Rectal smooth muscle tissue (tissue), 1 donor: ENCODE measurements around the gene ARHGAP11B.
"Not testable (repeated sequence)": the region's sequence is repeated elsewhere in the genome, so short reads cannot be mapped to it uniquely, and the experiment has no call there.

Experiments
- H3K27ac ChIP-seq: one replicate; pipeline ENCODE4 v1.7.0; 2013; ENCODE audit warnings: low read depth, low read length, inconsistent platforms
- H3K27me3 ChIP-seq: one replicate; pipeline ENCODE4 v1.7.0; 2013; ENCODE audit warnings: low read length; ENCODE audit not compliant: control insufficient read depth, insufficient read depth
- H3K36me3 ChIP-seq: one replicate; pipeline ENCODE4 v1.7.0; 2013; ENCODE audit warnings: low read length; ENCODE audit not compliant: control insufficient read depth, insufficient read depth
- H3K4me1 ChIP-seq: one replicate; pipeline ENCODE4 v1.7.0; 2013; ENCODE audit warnings: low read length; ENCODE audit not compliant: control insufficient read depth, insufficient read depth
- H3K4me3 ChIP-seq: one replicate; pipeline ENCODE4 v1.7.0; 2013; ENCODE audit warnings: low read length
- H3K9ac ChIP-seq: one replicate; pipeline ENCODE4 v1.7.0; 2013; ENCODE audit warnings: low read length

ARHGAP11B gene

GRCh38 chr15:30625436-30626193, at the start of gene ARHGAP11B:
TSS of gene ARHGAP11B (plus strand) at chr15:30626128.
- H3K36me3 ChIP-seq, H3K4me1 ChIP-seq, H3K27me3 ChIP-seq: not testable (repeated sequence)
- Histone ChIP-seq H3K4me3 (peak within 1 kb of the TSS; percentile 84), H3K9ac (peak within 1 kb of the TSS; percentile 49), H3K27ac (peak within 1 kb of the TSS; percentile 89)

GRCh38 chr15:30579394-30579970, 46.4 kb upstream of the ARHGAP11B start:
- not testable (repeated sequence) for H3K4me1 ChIP-seq, H3K36me3 ChIP-seq, H3K4me3 ChIP-seq

GRCh38 chr15:30580716-30581115, 45.2 kb upstream of the ARHGAP11B start:
- not testable (repeated sequence) for H3K36me3 ChIP-seq, H3K27me3 ChIP-seq, H3K4me3 ChIP-seq

More at GRCh38 chr15:30579394-30579970, 46.4 kb upstream of the ARHGAP11B start:
- not testable (repeated sequence) for H3K9ac ChIP-seq, H3K27me3 ChIP-seq, H3K27ac ChIP-seq

GRCh38 chr15:30598953-30599352, 27.0 kb upstream of the ARHGAP11B start:
- not testable (repeated sequence) for H3K4me3 ChIP-seq, H3K9ac ChIP-seq, H3K27me3 ChIP-seq, H3K36me3 ChIP-seq, H3K27ac ChIP-seq, H3K4me1 ChIP-seq

More at GRCh38 chr15:30580716-30581115, 45.2 kb upstream of the ARHGAP11B start:
- H3K9ac ChIP-seq, H3K4me1 ChIP-seq, H3K27ac ChIP-seq: not testable (repeated sequence)

- not testable (repeated sequence) for H3K36me3 ChIP-seq, H3K4me3 ChIP-seq, H3K9ac ChIP-seq, H3K27ac ChIP-seq, H3K4me1 ChIP-seq, H3K27me3 ChIP-seq
These were observed 22.1 kb upstream of the ARHGAP11B start, which contains the start of gene GOLGA8H for GRCh38 chr15:30603796-30604195. TSS of gene GOLGA8H (plus strand) at chr15:30604028. CDS start at chr15:30604126, 98 bp downstream.

GRCh38 chr15:30612271-30612670, 13.7 kb upstream of the ARHGAP11B start:
- H3K9ac ChIP-seq, H3K4me1 ChIP-seq, H3K36me3 ChIP-seq, H3K4me3 ChIP-seq, H3K27me3 ChIP-seq, H3K27ac ChIP-seq: not testable (repeated sequence)

- not testable (repeated sequence) for H3K4me1 ChIP-seq, H3K27me3 ChIP-seq, H3K4me3 ChIP-seq, H3K36me3 ChIP-seq, H3K27ac ChIP-seq, H3K9ac ChIP-seq
These were observed 4.6 kb upstream of the ARHGAP11B start for GRCh38 chr15:30621342-30621741.

GRCh38 chr15:30626194-30626565, 252 bp downstream of the ARHGAP11B start:
- H3K9ac ChIP-seq, H3K36me3 ChIP-seq, H3K27me3 ChIP-seq, H3K4me1 ChIP-seq: not testable (repeated sequence)
- peak overlapping the region; percentile 89 for H3K27ac ChIP-seq
- peak overlapping the region; percentile 84 for H3K4me3 ChIP-seq

GRCh38 chr15:30626632-30627031, 704 bp downstream of the ARHGAP11B start:
- H3K36me3 ChIP-seq, H3K27me3 ChIP-seq, H3K4me1 ChIP-seq, H3K9ac ChIP-seq, H3K27ac ChIP-seq: not testable (repeated sequence)
- H3K4me3 ChIP-seq = peak overlapping the region; percentile 84

GRCh38 chr15:30650012-30650929, 24.3 kb downstream of the ARHGAP11B start:
- Histone ChIP-seq H3K36me3 (no peaks in the 10 kb centered on the region), H3K27ac (no peak overlapping the region), H3K27me3 (no peaks in the 10 kb centered on the region), H3K4me3 (no peak overlapping the region), H3K4me1 (no peaks in the 10 kb centered on the region), H3K9ac (no peak overlapping the region)

- H3K4me3 ChIP-seq, H3K36me3 ChIP-seq, H3K27me3 ChIP-seq, H3K9ac ChIP-seq, H3K4me1 ChIP-seq, H3K27ac ChIP-seq: not testable (repeated sequence)
These were observed 35.2 kb downstream of the ARHGAP11B start for GRCh38 chr15:30661154-30661553.

GRCh38 chr15:30669621-30670020, 43.7 kb downstream of the ARHGAP11B start:
- H3K4me1 ChIP-seq, H3K27ac ChIP-seq, H3K4me3 ChIP-seq, H3K36me3 ChIP-seq, H3K27me3 ChIP-seq, H3K9ac ChIP-seq: not testable (repeated sequence)
